DND-41 (cell line): Measurements from ENCODE around the gene ELF4.

Experiments used
- ATAC-seq: fragments of 200-7000 bp; cut with Tn5 transposase; 3 replicates; pipeline ENCODE4 v1.9.1; 2021; ENCODE audit warnings: low read depth; ENCODE audit not compliant: insufficient read depth
- DNase-seq: peaks from one replicate; pipeline ENCODE4 v3.0.0-alpha.2; 2020
- H2AFZ ChIP-seq: 2 replicates; pipeline ENCODE4 v1.6.0; 2012; ENCODE audit warnings: low read depth, low read length
- H3K27ac ChIP-seq: 2 replicates; pipeline ENCODE4 v1.5.1; 2012; ENCODE audit warnings: low read length, inconsistent platforms
- H3K27me3 ChIP-seq: fragments of 200-600 bp; sonication (generic); 2 replicates; pipeline ENCODE4 v1.6.0; 2012; ENCODE audit warnings: low read length, mild to moderate bottlenecking, inconsistent platforms; ENCODE audit not compliant: insufficient read depth, poor library complexity
- H3K36me3 ChIP-seq: 2 replicates; pipeline ENCODE4 v1.5.1; 2012; ENCODE audit warnings: low read length, inconsistent platforms; ENCODE audit not compliant: insufficient read depth
- H3K4me1 ChIP-seq: 2 replicates; pipeline ENCODE4 v1.5.1; 2012; ENCODE audit warnings: mild to moderate bottlenecking, low read length; ENCODE audit not compliant: insufficient read depth
- H3K4me2 ChIP-seq: 2 replicates; pipeline ENCODE4 v1.6.0; 2012; ENCODE audit warnings: mild to moderate bottlenecking, moderate library complexity, low read length, inconsistent platforms; ENCODE audit not compliant: insufficient read depth
- H3K4me3 ChIP-seq, 2 experiments: fragments of 200-600 bp in 1 of 2; shearing (Covaris generic) in 1 of 2; 2 replicates each; pipeline ENCODE4 v1.5.1; 2012 to 2016; ENCODE audit warnings: inconsistent platforms in 2 of 2, low read length in 2 of 2, mild to moderate bottlenecking in 2 of 2, low read depth in 1 of 2, moderate library complexity in 1 of 2
- H3K79me2 ChIP-seq: 2 replicates; pipeline ENCODE4 v1.6.0; 2012; ENCODE audit warnings: low read length, inconsistent platforms; ENCODE audit not compliant: insufficient read depth
- H3K9ac ChIP-seq: 2 replicates; pipeline ENCODE4 v1.6.0; 2012; ENCODE audit warnings: low read depth, mild to moderate bottlenecking, inconsistent platforms, low read length, moderate library complexity
- H3K9me3 ChIP-seq: 2 replicates; pipeline ENCODE4 v1.5.1; 2012; ENCODE audit warnings: low read length, moderate library complexity, mild to moderate bottlenecking, inconsistent platforms; ENCODE audit not compliant: insufficient read depth, severe bottlenecking
- H4K20me1 ChIP-seq: 2 replicates; pipeline ENCODE4 v1.6.0; 2012; ENCODE audit warnings: low read length; ENCODE audit not compliant: insufficient read depth
- EZH2 ChIP-seq: IDR thresholded peaks from 3 replicates; pipeline ENCODE4 v1.6.1; 2012; ENCODE audit warnings: borderline replicate concordance, low read depth, mild to moderate bottlenecking, moderate library complexity, low read length, inconsistent platforms; ENCODE audit not compliant: severe bottlenecking
- TF ChIP-seq, protein P1 (sequence below): IDR thresholded peaks from 2 replicates; pipeline ENCODE4 v1.5.1; 2012; ENCODE audit warnings: borderline replicate concordance, low read length, moderate library complexity, mild to moderate bottlenecking; ENCODE audit not compliant: poor library complexity, severe bottlenecking; ENCODE audit errors: extremely low read depth

Gene ELF4

DNA sequence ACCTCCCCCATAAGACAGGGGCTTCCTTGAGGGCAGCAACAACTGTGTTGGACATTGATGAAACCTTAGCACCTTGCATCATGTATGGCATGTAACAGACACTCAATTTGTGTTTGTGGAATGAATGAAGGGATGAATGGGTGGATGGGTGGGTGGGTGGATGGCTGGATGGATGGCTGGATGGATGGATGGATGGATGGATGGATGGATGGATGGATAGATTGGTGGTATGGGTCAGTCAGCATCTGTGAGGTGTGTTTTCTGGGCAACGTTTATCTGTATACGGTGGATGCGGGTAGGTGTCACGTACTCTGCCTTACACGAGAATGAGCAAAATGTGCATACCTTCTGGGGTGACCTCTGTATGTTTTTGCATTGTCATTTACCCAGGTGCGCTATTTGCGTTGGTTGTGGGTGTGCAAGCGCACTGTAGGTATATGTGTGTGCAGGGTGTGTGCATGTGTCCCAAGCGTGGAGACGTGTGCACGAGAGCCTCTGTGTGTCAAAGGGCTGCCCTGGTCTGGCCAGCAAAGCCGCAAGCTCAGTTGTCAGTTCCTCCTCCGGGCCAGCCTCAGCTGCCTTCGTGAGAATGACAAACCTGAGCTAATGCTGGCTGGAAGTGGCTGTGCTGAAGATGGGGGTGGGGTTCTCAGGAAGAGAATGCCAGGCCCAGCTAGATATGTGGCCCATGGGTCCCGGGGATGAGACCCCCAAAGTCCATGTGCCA, 26.5 kb downstream of the ELF4 start:
- ATAC-seq (no peak), DNase-seq (no peak)
- no peak overlapping the region for H2AFZ ChIP-seq
- H3K27ac ChIP-seq, result no peak overlapping the region
- no peaks in the 10 kb centered on the region for H3K9me3 ChIP-seq
- peaks cover 6% of the 10 kb centered on the region; the same call in 1 of the 2 replicates for H4K20me1 ChIP-seq
- H3K79me2 ChIP-seq, result peaks cover 14% of the 10 kb centered on the region
- no peak overlapping the region for H3K4me3 ChIP-seq
- H3K27me3 ChIP-seq, result no peaks in the 10 kb centered on the region
- no peaks in the 10 kb centered on the region; the same call in 1 of the 2 replicates for H3K36me3 ChIP-seq
- peaks cover 55% of the 10 kb centered on the region for H3K4me1 ChIP-seq
- H3K9ac ChIP-seq, result no peak overlapping the region
- no peak for TF ChIP-seq EZH2
- TF ChIP-seq, protein P1, sequence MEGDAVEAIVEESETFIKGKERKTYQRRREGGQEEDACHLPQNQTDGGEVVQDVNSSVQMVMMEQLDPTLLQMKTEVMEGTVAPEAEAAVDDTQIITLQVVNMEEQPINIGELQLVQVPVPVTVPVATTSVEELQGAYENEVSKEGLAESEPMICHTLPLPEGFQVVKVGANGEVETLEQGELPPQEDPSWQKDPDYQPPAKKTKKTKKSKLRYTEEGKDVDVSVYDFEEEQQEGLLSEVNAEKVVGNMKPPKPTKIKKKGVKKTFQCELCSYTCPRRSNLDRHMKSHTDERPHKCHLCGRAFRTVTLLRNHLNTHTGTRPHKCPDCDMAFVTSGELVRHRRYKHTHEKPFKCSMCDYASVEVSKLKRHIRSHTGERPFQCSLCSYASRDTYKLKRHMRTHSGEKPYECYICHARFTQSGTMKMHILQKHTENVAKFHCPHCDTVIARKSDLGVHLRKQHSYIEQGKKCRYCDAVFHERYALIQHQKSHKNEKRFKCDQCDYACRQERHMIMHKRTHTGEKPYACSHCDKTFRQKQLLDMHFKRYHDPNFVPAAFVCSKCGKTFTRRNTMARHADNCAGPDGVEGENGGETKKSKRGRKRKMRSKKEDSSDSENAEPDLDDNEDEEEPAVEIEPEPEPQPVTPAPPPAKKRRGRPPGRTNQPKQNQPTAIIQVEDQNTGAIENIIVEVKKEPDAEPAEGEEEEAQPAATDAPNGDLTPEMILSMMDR, result no peak
- no peak overlapping the region for H3K4me2 ChIP-seq

DNA sequence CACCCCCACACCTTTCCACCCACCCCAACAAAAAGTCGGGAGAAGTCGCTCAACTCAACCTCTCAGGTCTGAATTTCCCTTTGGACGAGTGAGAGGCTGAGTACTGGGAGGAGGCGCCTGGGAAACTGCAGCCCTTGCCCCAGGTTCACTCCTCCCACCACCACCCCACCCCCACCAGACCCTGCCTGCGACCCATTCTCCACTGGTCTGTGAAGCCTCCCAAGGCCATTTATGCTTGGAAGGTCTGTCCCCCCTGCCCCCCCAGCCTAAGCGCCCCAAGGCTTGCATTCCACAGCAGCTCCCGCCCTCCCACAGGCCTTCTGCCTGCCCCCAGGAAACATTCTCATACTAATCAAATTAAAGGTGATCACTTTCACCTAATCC, 27.2 kb downstream of the ELF4 start:
- Histone ChIP-seq H3K79me2 (peaks cover 14% of the 10 kb centered on the region), H4K20me1 (peaks cover 6% of the 10 kb centered on the region; the same call in 1 of the 2 replicates), H3K9ac (peak overlapping the region; percentile 54; the same call in 1 of the 2 replicates), H3K27ac (peak overlapping the region; percentile 90; the same call in 1 of the 2 replicates), H3K27me3 (no peaks in the 10 kb centered on the region), H3K36me3 (no peaks in the 10 kb centered on the region; the same call in 1 of the 2 replicates), H3K4me1 (peaks cover 55% of the 10 kb centered on the region), H3K4me2 (no peak overlapping the region; the same call in 1 of the 2 replicates), H2AFZ (no peak overlapping the region), H3K9me3 (no peaks in the 10 kb centered on the region), H3K4me3 (no peak overlapping the region)
- ATAC-seq (no peak), DNase-seq (no peak)
- TF ChIP-seq, protein P1, result no peak
- TF ChIP-seq EZH2, result no peak

DNA sequence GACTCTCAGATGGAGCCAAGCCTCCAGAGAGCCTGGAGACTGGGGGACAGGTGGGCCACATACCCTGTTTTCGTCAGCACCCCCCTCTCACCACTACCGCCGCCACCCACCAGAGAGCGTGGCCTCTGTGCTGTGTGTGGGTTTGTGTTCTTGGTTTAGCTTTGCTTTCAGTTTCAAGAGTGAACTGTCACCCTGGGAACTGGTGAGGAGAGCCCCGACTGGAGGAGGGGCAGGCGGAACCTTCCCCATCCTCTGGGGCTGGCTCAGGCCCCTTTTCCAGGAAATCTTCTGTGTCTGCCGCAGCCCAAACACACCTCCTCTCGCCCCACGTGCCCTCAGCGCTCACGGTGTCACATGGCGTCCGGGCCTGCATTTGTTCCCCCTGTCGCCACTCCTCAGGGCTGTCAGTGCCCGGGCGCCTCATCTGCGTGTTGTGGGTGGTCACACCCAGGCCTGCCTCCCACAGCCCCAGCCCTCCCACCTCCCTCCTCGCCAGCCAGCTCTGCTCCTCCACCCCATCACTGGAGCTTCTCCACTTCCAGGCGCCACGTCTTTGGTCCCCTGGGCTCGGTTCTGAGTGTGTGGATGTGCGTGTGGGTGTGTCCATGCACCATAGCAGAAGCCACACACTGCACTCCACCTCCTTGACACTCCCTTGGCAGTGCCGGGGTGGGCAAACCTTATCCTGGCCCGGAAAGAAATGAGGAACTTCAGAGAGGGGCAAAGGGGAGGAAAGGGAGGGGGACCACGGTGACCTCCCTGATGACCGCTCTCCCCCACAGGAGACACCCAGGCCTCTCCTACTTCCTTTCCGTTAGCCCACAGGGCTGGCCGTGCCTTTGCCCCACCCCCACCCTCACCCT, 27.8 kb downstream of the ELF4 start:
- Histone ChIP-seq H3K4me1 (peaks cover 49% of the 10 kb centered on the region), H3K9me3 (no peaks in the 10 kb centered on the region), H3K27ac (peak overlapping the region; percentile 90), H2AFZ (peak overlapping the region; percentile 68), H3K27me3 (no peaks in the 10 kb centered on the region), H3K4me2 (peak overlapping the region; percentile 80), H3K79me2 (peaks cover 14% of the 10 kb centered on the region), H3K9ac (peak overlapping the region; percentile 54), H4K20me1 (peaks cover 6% of the 10 kb centered on the region; the same call in 1 of the 2 replicates), H3K4me3 (peak overlapping the region in 1 of 2 experiments; percentile 54; a peak in 2 of 4 replicates), H3K36me3 (no peaks in the 10 kb centered on the region; the same call in 1 of the 2 replicates)
- TF ChIP-seq, protein P1, result peak; percentile 79
- TF ChIP-seq EZH2, result no peak
- ATAC-seq, result peak; percentile 82
- peak; percentile 91 for DNase-seq
